Left cardiac atrium (tissue), 4 donors: ENCODE results near the gene CDH13. TPM values are rescaled to one million over a fixed set of nuclear protein-coding genes. Genes with fewer than 3 reads are reported as not detected.
A peak's percentile ranks its signal among the peaks of the same experiment; 100 is the strongest.

Experiments used
- ATAC-seq, 2 donors: fragments of 200-7000 bp; cut with Tn5 transposase; one replicate each; pipeline ENCODE4 v1.9.1; 2020; ENCODE audit warnings: mild to moderate bottlenecking in 2 of 2, moderate library complexity in 2 of 2
- DNase-seq: peaks from one replicate; pipeline ENCODE4 v3.0.0-alpha.2; 2020
- intact Hi-C, 2 donors: fragments of 100-400 bp; cut with DNase I; formaldehyde crosslinking; loops; one replicate each; pipeline versions ENCODE4 v1.14.1 to v1.15.1; 2022 to 2023
- total RNA-seq, 2 donors: library from RNA; stranded (reverse); fragmentation: NEBNext Ultra II Directional; extraction: Animal tissue kit (Norgen Biotek cat#: 25700); gene quantifications; one replicate each; pipeline ENCODE4 v1.2.1, GENCODE V29; 2021
- donor health status: DM: no; HTN: yes; CAD: no.
- donor health status: DM: no; HTN: yes; CAD: no; lungs with severe emphysema.
- donor health status: DM: yes; HTN: yes; CAD: no.
- donor health status: Dilated cardiomyopathy.

The CDH13 gene
- total RNA-seq, 2 donors from 2014 or later = 68.6 to 100 TPM

DNA sequence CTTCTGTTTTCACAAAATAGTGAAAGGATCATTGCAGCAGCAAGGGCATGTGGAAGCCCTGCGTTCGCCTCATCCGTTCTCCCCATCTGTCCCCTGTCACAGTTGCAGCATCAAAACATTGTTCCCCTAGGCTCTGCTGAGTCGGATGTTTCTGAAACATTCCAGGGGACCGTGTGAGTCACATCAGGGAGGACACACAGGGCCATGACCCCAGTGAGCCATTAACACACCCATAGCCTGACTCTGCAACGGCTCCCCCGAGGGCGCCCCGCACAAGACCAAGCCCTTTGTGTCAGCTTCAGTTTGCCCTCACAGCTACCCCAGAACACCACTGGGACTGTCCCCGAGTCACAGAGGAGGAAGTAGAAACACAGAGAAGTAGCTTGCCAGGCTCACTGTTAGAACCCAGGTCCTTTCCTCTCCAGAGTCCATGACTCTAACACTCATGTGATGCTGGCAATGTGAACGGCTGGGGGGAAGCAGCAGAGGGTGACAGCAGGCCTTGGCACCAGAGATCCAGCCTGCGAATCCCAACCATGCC, 1117.7 kb downstream of the CDH13 start:
- DNase-seq (peak; percentile 50), ATAC-seq (peak in 1 of 2 donors; percentile 91)
- intact Hi-C loops = no loop called here

DNA sequence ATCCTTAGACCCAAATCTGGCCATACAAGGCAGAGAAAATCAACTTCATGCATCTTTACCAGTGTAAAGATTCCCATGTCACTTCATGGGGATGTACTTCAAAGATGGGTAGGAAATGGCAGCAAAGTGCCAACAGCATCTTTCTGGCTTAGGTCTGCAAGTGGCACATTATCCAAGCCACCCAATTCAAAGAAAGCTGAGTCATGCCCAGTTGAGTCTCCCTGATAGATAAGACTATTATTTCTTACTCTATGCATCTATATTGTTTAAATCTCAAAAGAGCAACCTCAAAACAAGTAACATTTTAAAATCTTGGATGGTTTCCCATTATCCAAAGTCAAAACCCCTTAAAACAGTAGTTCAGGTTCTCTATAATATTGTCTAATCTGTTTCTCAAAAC, 1119.8 kb downstream of the CDH13 start:
- intact Hi-C loops = no loop called here
- ATAC-seq (no peak), DNase-seq (no peak)

DNA sequence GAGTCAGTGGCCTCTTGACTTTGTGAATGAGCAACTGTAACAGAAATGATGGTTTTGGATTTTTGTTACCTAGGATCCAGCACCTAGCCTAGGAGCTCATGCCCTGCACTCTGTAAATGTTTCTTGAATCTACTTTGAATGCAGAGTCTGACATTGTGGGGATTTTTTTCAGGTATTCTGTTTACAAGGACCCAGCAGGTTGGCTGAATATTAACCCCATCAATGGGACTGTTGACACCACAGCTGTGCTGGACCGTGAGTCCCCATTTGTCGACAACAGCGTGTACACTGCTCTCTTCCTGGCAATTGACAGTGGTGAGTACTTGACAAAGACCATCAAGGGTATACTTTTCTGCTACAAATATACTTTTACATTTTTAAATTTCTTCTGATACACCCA, 1121.2 kb downstream of the CDH13 start:
- no peak for ATAC-seq
- intact Hi-C loops = no loop called here

DNA sequence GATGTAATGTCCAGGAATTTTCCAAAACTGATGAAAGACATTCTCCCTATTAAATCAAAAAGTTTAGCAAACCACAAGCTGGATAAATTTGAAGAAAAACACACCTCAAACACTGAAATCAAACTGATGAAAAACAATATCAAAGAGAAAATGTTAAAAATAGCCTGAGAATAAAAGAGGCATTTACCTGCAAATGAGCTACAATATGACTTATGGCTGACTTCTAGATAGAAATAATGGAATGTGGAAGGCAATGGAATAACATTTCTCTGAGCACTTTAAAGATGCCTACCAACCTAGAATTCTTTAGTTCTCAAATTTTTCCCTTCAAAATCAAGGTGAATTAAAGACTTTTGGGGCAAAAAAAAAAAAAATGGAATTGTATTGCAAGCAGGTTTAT, 1128.6 kb downstream of the CDH13 start:
- intact Hi-C loops = no loop called here
- DNase-seq (no peak), ATAC-seq (no peak)

More for the DNA sequence above, 1121.2 kb downstream of the CDH13 start:
- no peak for DNase-seq

DNA sequence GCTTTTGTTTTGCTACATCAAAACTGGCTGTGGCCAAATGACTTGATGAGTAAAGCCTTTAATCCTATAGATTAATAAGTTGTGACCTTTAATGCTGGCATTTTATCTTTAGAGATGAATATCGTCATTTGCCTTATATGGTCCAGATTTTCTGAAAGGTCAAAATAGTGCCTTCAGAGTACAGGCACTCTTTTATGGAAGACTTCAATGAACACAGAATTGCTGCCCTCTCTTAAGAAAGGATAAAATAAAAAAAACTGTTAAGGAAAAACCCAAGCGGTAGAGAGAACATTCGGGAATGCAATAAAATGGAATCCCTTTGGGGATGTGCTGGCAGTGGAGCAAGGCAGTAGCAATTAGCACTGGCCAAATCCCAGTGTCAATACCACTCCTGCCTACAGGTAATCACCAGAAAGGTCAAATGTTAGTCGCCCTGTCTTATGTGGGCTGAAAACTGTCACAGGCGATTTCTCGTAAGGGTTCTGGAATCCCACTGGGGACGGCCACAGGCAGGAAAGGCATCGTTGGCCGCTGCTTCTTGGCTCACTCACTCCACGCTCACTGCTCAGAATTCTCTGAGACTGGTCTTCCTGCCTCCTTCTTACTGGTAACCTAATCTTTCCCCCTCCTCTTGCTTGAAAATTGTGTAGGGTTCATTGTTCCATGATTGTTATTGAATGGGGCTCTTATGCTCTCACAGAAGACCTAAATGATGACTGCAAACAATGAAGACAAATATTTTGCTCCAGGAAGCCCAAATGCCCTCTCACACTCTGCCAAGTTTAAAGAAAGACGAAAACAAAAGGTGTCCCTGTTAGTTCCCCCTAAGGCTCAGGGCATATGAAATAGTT, 1135.6 kb downstream of the CDH13 start:
- ATAC-seq (no peak), DNase-seq (no peak)
- intact Hi-C loops = no loop called here

DNA sequence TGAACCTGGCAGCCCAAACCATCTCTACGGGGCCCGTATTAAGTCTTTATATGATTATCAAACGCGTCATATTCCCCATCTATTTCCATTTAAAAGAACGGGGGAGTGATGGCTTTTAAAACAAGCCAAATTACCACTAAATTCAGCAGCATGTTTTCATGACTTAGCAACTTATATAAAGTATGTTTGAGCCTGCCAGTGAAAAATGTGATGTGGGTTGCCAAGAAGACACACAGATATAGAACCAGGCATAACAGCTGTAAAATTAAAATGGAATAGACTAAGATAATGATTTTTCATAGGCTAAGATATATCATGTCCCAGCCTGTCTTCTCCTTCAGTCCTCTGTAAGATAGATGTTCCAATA, 1136.2 kb downstream of the CDH13 start:
- intact Hi-C loops = no loop called here
- no peak for DNase-seq

DNA sequence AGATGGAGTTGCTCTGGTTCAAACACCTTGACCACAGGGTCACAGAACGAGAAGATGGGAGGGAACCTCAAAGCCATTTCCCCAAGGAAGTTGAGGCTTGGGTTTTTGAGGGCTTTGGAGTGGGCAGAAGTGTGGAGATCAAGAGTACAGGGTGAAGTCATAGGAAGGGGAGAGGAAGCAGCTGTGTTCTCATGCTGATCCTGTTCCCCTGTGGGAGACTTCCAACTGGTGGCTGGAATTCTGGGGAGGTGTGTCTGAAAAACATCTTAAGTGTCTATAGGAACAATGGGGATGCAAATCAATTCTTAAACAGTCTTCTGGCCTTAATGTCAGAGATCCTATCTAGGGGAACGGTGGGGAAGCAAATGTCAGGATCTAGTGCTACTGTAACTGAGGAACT, 1142.2 kb downstream of the CDH13 start:
- intact Hi-C loops = no loop called here
- ATAC-seq = peak in 1 of 2 donors; percentile 45
- DNase-seq = no peak

More for the DNA sequence above, 1136.2 kb downstream of the CDH13 start:
- no peak for ATAC-seq

DNA sequence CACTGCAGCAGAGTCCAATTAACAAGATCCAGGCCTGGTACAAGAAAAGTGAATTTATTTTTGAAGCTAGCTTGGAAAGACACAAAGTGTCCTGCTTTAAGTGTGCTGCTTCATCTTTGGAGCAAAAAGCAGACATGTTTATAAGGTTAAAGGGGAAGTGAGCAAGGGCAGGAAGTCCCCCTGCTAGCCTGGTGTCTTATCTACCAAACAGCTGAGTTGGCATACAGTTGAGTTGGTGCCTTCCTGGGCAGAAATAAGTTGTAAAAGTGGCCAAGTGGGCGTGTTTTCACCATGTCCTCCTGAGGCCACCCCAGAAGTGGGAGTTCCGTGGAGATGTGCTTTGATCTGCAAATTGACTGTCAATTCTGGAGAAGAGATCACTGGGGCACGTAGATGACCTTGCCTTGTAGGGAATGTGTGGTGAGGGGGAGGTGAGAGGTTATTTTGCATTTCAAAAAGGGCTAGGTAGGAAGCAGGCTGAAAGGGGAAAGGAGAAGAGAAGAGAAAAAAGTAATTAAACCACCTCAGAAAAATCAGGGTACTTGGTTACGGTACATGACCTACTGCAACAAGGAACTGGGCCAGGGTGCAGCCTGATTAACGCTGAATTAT, 1142.7 kb downstream of the CDH13 start:
- no peak for DNase-seq
- peak in 1 of 2 donors; percentile 47 for ATAC-seq
- intact Hi-C loops = no loop called here

DNA sequence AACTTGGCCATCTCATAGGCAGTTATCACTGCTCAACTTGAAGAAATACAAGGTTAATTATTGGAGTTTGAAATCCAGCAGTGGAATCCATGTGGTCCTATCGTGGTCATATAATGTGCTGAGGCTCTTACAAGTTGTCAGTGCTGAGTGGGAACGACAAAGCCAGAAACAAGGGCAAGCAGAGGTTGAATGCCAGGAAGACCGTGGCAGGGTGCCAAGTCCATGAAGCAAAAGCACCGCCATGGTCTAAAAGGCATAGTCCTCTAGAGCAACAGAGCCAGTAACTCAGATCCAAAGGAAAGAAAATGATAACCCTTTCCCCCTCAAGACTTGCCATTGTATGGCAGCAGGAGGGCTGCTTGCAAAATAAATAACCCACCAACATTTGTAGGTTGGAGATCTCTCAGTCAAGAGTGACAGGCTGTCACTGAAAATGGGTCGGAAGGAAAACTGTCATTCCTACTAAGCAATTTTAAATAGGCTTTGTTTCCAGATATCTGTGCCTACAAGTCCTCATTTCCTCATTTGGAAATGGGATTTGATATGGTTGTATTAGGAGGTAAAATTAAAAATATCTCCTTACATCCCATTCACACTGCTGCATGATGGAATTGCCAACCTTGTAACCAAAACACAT, 1144.7 kb downstream of the CDH13 start:
- ATAC-seq (peak; percentile 75 to 90), DNase-seq (peak; percentile 77)
- intact Hi-C loops = no loop called here

DNA sequence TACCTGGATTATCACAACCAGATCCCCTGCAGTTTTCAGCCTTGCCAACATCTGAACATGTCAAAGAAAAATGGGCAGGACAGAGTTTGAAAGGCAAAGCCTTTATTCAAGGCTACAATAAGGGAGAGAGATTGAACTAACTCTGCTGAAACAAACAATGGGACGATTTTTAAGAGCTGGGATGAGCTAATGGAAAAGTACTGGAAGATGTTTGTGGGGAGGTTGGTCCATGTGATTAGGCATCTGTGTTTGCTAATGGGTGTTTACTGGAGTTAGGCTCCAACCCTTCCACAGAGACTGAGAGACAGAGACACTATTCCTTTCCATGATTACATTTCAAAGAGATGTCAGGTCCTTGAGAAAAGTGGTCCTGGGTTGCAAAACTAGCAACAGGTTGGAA, 1146.0 kb downstream of the CDH13 start:
- intact Hi-C loops = no loop called here
- ATAC-seq (no peak), DNase-seq (no peak)

DNA sequence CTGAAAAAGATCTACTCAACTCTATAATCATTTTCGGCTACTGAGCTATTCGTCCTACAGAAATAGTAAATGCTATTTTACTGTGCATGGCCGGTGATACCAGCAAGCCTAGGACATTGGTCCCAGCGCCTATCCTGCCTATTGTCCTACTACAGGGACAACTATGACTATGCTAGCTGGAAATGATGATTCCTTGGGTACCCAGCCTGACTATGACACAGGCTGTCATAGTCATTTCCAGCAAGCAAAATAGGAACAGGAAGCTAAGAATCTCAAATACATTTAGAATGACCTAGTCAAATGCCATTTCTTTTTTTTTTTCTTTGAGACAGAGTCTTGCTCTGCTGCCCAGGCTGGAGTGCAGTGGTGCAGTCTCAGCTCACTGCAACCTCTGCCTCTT, 1147.3 kb downstream of the CDH13 start:
- no peak for DNase-seq
- ATAC-seq = peak in 1 of 2 donors; percentile 36
- intact Hi-C loops = no loop called here

DNA sequence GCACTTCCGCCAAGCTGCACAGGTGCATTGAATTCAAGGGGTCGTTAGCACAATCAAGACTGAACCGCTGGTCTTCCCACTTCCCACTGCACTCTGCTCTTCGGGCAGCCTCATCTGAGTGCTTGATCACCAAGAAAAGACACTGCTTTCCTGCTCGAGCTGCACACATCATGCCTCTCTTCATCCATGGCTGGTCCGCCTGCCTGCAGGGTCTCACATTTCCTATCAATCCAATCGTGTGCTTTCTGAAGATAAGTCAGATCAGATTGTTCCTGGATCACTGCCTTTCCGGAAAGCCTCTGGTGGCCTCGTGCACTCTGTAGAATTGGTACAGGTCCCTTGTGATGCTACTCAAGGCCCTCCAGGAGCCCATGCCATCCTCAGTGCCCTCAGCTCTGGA, 1150.2 kb downstream of the CDH13 start:
- ATAC-seq = no peak
- intact Hi-C loops = no loop called here
- DNase-seq = no peak

DNA sequence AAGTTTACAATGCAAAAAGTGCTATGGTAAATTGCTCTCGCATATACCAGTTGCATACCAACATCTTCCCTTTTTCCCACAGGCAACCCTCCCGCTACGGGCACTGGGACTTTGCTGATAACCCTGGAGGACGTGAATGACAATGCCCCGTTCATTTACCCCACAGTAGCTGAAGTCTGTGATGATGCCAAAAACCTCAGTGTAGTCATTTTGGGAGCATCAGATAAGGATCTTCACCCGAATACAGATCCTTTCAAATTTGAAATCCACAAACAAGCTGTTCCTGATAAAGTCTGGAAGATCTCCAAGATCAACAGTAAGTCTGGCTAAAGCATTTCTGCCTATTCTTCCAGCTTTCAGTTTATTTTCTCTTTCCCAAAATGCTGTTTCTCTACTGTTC, 1153.1 kb downstream of the CDH13 start:
- ATAC-seq (peak; percentile 17 to 23), DNase-seq (no peak)
- intact Hi-C loops = loop anchor here in 1 of 2 donors (10.0 kb wide), 1 partner anchor 55 kb away; no protein-coding TSS in a partner anchor

DNA sequence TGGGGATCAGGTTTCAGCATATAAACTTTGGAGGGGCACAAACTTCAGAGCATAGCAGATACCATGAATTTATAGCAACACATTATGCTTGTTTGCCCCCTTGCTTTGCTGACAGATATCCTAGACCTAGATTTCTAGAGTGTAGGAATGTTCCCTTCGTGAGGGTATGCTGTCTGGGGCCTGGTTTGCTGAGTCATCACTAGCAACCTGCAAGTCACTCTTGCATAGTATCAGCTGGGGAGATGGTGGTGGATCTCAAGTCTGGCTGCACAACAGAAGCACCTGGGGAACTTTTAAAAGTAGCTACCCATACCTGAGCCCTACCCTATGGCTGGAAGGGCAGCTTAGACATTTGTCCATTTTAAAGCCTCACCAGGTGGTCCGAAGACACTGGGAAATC, 1158.7 kb downstream of the CDH13 start:
- no peak for ATAC-seq
- no peak for DNase-seq
- intact Hi-C loops = loop anchor here in 1 of 2 donors (10.0 kb wide), 1 partner anchor 61 kb away; no protein-coding TSS in a partner anchor

DNA sequence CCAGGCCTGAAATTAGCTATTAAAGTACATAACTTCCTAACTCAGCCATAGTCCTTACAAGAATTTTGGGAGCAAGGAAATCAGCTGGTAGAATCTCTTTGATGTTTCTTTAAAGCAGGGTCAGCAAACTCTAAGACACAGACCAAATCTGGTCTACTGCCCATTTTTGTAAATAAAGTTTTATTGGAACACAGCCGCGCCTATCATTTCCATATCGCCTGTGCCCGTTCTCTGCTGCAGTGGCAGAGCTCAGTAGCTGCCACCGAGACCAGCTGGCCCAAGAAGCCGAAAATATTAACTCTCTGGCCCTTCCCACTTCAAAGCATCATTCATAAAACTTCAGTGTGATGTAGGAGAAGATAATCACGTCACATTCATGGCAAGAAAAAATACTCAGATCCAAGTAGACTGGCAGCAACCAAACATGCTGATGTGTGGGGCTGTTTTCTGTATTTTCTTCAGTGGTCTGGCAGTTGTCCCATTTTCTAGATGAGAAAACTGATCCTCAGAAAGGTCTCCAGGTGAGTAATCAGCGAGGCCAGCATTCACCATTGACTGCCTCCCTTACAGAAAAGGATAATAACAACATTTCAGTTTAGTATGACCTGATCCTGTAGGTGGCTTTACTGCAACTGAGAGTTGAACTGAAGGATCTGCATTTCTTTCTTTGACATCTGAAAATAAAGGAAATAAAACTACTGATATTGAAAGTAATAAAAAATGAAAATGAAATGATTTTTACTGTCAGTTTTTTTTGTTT, 1163.1 kb downstream of the CDH13 start:
- DNase-seq = no peak
- intact Hi-C loops = loop anchor here in 1 of 2 donors (10.0 kb wide), 1 partner anchor 65 kb away; no protein-coding TSS in a partner anchor
- ATAC-seq = no peak

DNA sequence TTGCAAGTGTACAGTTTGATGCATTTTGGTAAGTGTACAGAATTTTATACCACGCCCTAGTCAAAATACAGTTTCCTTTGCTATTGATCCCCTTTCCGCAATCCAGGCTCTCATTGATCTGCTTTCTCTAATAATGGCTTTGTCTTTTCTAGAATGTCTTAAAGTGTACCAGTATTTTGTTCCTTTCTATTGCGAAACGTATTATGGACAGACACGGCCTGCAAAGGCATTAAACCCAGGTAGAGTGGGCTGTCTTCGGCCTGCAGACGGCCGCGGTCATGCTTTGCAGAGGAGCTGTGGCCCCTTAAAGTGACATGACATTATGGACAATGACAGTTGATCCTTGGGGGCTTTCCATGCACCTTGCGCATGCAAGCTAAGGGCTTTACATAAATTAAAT, 1165.1 kb downstream of the CDH13 start:
- intact Hi-C loops = no loop called here
- no peak for DNase-seq
- no peak for ATAC-seq

DNA sequence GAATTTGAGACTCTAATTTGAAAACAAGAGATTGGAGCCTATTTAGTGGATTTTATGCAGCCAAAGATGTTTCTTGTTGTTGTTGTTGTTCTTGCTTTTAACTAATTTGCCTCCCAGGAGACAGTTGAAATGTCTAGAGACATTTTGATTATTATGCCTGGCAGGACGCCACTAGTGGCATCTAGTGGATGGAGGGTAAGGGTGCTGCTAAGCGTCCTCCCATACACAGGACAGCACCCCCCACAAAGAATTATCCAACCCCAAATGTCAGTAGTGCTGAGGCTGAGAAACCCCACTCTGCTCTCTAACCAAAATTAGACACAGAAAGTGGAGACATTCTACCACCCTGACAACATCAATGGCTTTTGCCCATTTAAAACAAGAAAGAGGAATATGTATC, 1165.6 kb downstream of the CDH13 start:
- intact Hi-C loops = no loop called here
- ATAC-seq (no peak), DNase-seq (no peak)

DNA sequence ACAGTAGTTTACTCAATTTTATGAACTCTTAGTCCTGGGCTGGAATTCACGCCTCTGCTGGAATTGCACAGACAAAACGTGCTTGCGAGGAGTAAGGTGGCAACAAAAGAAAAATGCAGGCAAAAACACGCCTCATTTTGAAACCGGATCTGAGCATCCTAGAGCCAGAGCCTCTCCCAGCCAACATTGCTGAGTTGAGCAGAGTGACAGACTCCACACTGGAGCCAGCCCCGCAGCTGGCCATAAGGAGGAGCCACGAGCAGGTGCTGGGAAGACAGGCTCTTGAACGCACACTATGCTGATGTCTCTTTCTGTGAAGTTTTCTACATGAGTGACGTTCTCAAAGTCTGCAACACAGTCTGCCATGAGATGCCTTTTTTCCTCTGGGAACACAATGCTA, 1166.4 kb downstream of the CDH13 start:
- ATAC-seq (no peak), DNase-seq (no peak)
- intact Hi-C loops = no loop called here

DNA sequence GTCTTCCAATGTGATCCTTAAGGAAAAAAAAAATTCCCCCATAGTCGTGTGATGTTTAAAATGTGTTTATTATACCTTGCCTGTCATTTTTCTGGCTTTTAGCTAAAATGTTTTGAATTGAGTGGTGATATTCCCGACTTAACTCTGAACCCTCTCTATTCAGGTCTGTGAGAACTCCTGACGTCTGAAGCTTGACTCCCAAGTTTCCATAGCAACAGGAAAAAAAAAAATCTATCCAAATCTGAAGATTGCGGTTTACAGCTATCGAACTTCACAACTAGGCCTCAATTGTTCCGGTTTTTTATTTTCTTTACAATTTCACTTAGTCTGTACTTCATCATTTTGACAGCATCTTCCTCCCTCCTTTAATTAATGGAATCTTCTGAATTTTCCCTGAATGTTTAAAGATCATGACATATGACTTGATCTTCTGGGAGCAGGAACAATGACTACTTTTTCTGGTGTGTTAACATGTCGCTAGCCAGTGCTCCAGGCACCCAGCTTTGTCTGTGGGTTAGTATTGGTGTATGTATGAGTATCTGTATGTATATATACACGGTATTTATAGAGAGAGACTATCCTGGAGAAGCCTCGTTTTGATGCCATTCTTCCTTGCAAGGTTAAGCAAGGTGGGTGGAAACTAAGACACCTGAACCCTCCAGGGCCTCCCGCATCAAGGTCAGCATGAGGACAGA, 1168.2 kb downstream of the CDH13 start:
- no peak for DNase-seq
- intact Hi-C loops = no loop called here
- no peak for ATAC-seq
